Mammary epithelial cell (primary cell): Measurements from ENCODE around the gene SLC17A9.

Source experiments
- EZH2 ChIP-seq: IDR thresholded peaks from 2 replicates; pipeline ENCODE4 v1.6.1; 2012; ENCODE audit warnings: low read length, inconsistent platforms, borderline replicate concordance
- TF ChIP-seq, protein P1 (sequence below), 2 donors: IDR thresholded peaks in 1 of 2; conservative IDR thresholded peaks in 1 of 2; 2 replicates each; pipeline ENCODE4 v1.5.1; 2011 to 2012; ENCODE audit warnings: inconsistent platforms in 2 of 2, low read length in 2 of 2, mild to moderate bottlenecking in 2 of 2, control low read depth in 1 of 2, low read depth in 1 of 2; ENCODE audit not compliant: insufficient read depth in 1 of 2; ENCODE audit errors: extremely low read depth in 1 of 2

DNA sequence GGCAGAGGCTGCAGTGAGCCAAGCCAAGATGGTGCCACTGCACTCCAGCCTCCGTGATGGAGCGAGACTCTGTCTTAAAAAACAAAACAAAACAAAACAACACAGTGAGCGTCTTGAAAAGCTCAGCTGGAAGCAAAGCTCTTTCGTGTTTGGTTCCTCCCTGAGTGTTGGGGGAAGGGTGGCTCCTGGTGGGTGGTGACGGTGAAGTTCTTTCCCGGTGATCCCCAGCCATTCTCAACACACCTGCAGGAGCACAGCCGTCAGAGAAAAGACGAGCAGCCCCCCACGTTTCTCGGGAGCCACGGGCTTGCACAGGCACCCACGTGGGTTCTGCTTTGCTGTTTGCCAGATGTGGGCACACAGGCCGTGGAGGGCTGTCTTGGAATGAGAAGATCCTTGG lies 51.0 kb downstream of the SLC17A9 start:
- TF ChIP-seq, protein P1, sequence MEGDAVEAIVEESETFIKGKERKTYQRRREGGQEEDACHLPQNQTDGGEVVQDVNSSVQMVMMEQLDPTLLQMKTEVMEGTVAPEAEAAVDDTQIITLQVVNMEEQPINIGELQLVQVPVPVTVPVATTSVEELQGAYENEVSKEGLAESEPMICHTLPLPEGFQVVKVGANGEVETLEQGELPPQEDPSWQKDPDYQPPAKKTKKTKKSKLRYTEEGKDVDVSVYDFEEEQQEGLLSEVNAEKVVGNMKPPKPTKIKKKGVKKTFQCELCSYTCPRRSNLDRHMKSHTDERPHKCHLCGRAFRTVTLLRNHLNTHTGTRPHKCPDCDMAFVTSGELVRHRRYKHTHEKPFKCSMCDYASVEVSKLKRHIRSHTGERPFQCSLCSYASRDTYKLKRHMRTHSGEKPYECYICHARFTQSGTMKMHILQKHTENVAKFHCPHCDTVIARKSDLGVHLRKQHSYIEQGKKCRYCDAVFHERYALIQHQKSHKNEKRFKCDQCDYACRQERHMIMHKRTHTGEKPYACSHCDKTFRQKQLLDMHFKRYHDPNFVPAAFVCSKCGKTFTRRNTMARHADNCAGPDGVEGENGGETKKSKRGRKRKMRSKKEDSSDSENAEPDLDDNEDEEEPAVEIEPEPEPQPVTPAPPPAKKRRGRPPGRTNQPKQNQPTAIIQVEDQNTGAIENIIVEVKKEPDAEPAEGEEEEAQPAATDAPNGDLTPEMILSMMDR (conservative IDR thresholded peaks at IDR 0.05 in 1 of 2, IDR thresholded peaks at IDR 0.05 in 1 of 2; ENCODE audit: extremely low read depth in 1 of 2, insufficient read depth in 1 of 2, low read depth in 1 of 2, low read length in 2 of 2): no peak
- TF ChIP-seq EZH2: no peak
